CD4-positive, alpha-beta T cell treated with Interleukin-17A for 4 hours (primary cell): ENCODE measurements around the gene BRAF.
"Not testable (repeated sequence)": the region's sequence is repeated elsewhere in the genome, so short reads cannot be mapped to it uniquely, and the experiment has no call there.

ENCODE experiments used
- DNase-seq: peaks from one replicate; pipeline ENCODE4 v3.0.0-alpha.2; 2020; ENCODE audit warnings: mixed read lengths

BRAF gene

DNA sequence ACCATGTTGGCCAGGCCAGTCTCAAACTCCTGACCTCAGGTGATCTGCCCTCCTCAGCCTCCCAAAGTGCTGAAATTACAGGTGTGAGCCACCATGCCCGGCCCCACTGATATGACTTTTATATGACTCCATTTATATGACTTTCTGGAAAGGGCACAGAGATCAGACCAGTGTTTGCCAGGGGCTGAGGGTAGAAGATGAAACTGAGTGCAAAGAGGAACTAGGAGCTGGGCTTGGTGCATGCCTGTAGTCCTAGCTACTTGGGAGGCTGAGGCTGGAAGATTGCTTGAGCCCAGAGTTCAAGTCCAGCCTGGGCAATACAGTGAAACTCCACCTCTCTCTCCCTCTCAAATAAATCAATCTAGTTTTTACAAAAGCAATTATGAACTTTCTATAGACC is 7.5 kb downstream of the BRAF start:
- DNase-seq: no peak

DNA sequence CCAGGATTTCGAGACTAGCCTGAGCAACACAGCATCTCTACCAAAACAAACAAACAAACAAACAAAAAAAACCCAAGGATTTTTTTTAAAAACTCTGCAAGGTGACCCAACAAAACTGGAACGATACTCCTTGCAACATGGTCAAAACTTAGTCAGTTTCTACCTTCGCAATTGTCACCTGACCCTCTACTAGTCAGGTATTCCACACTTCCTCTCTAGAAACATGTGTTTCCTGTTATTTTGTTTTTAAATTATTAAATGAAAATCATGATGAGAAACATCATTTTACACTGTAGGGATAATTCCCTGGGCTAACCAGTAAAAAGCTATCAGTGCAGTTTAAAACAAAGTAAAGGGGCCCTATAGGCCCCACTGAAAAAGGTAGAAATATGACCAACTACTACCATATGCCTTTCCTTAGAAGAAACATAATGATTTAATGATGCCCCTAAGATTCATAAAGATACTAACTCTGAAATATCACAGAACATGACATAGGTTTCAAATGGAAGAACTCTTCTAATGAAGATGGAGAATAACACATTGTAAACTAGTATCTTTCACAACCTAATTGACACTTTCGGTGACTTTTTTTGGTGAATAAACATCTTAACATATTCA is 8.7 kb downstream of the BRAF start:
- DNase-seq: no peak

DNA sequence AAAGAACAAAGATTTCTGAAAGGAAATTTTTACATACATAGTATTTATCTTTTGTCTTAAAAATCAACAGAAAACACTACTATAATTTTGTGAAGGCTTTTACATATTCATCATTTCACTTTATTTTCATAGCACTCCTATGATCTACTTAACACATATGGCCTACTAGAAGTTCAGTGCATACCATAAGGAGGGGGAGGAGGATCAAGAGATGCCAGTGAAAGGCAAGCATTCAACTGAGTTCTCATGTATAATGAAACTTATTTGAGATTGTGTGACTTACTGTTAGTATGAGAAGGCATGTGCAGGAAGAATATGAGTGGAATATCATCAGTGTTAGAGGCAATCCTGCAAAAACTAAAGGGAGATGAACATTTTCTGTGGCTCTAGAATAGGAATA is 10.6 kb downstream of the BRAF start:
- no peak for DNase-seq

DNA sequence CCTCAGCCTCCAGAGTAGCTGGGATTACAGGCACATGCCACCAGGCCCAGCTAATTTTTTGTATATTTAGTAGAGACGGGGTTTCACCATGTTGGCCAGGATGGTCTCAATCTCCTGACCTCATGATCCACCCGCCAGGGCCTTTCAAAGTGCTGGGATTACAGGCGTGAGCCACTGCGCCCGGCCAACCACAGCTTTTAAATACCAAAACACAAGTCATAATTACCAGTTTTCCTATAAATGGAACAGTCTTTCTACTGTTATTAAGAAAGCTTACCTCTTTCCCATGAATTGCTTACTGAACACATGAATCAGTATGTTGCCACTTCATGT is 11.2 kb downstream of the BRAF start:
- not testable (repeated sequence) for DNase-seq

DNA sequence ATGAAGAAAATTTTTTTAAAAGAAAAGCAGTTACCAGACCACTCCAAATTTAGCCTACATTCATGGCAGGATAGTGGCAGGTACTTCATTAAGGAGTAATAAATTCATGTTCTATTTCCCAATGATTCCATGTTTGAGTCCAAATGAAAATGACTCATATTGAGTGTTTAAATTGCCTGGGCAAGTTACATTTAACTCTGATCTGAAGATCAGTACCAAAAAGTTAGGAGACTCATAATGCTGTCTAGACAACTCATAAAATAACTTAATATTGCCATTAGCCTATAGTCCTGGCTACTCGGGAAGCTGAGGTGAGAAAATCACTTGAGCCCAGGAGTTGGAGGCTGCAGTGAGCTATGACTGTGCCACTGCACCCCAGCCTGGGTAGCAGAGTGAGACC is 13.0 kb downstream of the BRAF start:
- no peak for DNase-seq

- no peak for DNase-seq
These were observed 15.1 kb downstream of the BRAF start for GRCh38 chr7:140909476-140910161.

DNA sequence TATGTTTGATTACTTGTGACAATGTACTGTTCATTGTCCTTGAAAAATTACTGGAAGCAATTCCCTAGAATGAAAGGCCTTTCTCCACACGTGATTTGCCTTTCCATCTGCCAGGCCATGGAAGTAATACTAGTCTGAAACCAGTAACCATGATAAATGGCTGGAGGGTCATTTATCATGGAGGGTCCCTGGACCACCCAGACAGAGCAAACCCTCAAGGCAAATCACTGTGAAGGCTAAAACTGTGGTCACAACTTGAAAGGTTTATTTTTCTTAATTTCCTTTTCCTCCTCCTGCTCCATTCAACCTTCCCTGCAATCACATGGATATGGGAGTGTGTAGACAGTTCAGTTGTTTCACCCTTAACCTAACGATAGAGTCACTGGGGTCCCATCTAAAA is 16.4 kb downstream of the BRAF start:
- DNase-seq: no peak

DNA sequence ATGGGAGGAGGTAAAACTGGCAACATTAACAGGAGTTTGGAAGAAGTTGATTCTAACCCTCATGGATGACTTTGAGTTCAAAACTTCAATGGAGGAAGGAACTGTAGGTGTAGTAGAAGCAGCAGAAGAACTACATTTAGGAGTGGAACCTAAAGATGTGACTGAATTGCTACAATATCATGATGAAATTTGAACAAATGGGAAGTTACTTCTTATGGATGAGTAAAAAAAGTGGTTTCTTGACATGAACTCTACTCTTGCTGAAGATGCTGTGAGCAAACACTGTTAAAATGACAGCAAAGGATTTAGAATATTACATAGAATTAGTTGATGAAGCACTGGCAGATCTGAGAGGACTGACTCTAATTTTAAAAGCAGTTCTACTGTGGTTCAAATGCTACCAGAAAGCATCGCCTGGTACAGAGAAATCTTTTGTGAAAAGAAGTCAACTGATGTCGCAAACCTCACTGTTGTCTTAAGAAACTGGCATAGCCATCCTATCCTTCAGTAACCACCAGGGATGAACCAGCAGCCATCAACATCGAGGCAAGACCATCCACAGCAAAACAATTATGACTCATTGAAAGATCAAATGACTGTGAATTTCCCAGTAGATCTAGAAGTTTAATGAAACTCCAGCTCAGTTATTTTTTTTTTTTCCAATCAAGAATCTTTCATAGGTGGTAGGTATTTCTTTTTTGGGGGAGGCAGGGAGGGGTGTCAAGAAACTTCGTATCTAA is 20.8 kb downstream of the BRAF start:
- DNase-seq: peak; percentile 7

DNA sequence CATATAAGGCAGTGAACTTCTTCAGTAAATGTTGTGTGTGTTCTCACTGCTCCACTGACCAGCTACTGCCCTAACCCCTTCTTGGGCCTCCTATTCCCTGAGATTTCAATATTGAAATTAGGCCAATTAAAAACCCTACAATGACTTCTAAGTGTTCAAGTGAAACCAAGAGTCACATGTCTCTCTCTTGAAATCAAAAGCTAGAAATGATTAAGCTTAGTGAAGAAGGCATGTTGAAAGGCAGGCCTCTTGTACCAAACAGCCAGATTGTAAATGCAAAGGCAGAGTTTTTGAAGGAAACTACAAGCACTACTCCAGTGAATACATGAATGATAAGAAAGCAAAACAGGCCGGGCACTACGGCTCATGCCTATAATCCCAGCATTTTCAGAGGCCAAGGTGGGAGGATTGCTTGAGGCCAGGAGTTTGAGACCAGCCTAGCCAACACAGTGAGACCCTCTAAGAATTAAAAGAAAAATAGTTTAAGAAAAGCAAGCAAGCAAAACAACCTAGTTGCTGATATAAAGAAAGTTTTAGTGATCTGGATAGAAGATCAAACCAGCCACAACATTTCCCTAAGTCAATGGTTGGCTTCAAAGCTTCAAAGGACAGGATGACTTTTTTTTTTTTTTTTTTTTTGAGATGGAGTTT is 22.3 kb downstream of the BRAF start:
- no peak for DNase-seq

GRCh38 chr7:140901941-140902302 is 22.8 kb downstream of the BRAF start:
- DNase-seq: no peak

DNA sequence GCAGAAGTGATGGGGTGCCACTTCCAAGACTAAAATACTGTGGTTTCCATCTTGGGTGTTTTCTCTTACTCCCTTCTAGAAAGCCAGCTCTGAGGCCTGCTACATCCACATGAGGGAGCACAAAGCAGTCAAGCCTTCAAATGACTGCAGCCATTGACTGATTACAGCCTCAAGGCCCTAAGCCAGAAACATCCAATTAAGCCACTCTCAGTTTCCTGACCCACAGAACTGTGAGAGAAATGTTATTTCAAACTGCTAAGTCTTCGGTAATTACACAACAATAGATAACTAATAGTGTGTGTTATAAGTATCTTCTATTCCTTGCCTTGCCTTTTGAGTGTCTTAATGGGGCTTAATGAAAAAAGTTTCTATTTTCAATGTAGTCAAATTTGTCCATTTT is 24.8 kb downstream of the BRAF start:
- DNase-seq: no peak

GRCh38 chr7:140898786-140899536 is 25.8 kb downstream of the BRAF start:
- DNase-seq: no peak

DNA sequence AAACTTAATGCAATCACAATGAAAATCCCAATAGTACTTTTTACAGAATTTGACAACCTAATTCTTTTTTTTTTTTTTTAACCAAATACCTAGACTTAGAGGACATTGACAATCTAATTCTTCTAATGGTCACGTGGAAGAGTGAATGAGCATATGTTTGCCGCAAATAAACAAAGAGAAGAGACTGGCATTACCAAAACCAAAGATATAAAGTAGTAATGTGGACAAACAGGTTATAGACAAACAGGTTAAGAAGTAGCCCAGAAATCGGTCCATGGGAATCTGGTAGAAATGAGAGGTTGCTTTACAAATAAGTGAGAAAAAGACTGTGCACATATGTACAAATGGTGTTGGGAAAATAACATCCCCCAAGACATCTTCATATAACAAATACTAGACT is 27.7 kb downstream of the BRAF start:
- DNase-seq: no peak

GRCh38 chr7:140889645-140890044 is 35.1 kb downstream of the BRAF start:
- DNase-seq: no peak

- no peak for DNase-seq
These were observed 35.6 kb downstream of the BRAF start for GRCh38 chr7:140889150-140889549.

GRCh38 chr7:140888087-140888486 is 36.6 kb downstream of the BRAF start:
- no peak for DNase-seq

- no peak for DNase-seq
These were observed 38.9 kb downstream of the BRAF start for GRCh38 chr7:140885735-140886334.

GRCh38 chr7:140883378-140883777 is 41.4 kb downstream of the BRAF start:
- DNase-seq: no peak

DNA sequence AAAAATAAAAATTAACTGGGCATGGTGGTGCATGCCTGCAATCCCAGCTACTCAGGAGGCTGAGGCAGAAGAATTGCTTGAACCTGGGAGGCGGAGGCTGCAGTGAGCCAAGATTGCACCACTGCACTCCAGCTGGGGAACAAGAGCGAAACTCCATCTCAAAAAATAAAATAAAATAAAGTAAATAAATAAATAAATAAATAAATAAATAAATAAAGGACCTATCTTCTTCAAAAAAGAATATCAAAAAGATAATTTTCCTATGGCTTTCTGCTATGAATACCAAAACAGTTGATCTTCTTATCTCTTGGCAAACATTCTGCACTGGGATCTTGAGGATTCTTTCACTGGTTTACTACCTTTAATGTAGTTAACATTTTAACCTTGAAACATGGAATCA is 41.9 kb downstream of the BRAF start:
- DNase-seq: not testable (repeated sequence)

DNA sequence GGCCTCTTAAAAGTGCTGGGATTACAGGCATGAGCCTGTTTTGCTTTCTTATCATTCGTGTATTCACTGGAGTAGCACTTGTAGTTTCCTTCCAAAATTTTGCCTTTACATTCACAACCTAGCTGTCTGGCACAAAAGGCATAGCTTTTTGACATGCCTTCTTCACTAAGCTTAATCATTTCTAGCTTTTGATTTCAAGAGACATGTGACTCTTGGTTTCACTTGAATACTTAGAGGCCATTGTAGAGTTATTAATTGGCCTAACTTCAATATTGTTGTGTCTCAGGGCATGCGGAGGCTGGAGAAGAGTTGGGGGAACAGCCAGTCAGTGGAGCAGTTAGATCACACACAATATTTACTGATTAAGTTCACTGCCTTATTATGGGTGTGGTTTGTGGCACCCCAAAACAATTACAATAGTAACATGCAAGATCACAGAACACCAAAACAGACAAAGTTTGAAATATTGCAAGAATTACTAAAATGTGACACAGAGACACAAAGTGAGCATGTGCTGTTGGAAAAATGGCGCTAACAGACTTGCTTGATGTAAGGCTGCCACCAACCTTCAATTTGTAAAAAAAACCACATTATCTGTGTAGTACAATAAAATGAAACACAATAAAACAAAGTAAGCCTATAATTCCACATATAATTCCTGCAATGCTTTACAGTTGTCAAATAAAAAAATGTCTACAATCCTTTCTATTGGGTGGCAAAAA is 43.1 kb downstream of the BRAF start:
- no peak for DNase-seq

DNA sequence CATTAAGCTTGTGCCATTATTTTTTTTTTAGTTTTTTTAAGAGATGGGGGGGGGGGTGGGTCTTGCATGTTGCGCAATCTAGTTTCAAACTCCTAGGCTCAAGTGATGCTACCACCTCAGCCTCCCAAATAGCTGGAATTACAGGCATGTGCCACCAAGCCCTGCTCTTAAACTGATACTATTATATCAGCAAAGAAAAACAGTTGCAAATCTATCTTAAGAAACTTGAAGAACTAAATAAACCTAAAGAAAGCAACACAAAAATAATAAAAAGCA is 47.5 kb downstream of the BRAF start:
- DNase-seq: no peak

DNA sequence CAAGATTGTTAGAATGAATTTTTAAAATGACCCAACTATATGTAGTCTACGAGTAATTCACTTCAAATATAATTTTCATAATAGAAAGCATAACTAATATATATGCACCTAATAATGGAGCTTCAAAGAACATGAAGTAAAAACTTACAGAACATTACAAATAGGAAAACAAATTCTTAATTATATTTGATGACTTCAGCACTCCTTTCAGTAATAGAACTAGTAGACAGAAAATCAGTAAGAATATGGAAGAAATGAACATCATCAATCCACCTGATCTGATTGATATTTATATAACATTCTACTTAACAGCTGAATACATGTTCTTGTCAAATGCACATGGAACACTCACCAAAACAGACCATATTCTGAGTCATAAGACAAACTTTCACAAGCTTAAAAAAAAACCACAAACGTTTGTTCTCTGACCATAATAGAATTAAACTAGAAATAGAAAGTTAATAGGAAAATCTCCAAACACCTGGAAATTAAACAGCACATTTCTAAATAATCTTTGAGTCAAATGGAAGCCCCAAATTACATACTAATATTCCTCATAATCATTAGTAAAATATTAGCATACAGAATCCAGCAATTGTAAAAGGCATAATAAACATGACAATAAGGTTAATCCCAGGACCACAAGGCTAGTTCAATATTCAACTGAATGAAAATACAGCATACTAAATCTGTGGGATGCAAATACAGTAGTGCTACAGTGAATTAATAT is 48.0 kb downstream of the BRAF start:
- no peak for DNase-seq
